ENCODE measurements around the gene EN2.

EN2 gene

DNA sequence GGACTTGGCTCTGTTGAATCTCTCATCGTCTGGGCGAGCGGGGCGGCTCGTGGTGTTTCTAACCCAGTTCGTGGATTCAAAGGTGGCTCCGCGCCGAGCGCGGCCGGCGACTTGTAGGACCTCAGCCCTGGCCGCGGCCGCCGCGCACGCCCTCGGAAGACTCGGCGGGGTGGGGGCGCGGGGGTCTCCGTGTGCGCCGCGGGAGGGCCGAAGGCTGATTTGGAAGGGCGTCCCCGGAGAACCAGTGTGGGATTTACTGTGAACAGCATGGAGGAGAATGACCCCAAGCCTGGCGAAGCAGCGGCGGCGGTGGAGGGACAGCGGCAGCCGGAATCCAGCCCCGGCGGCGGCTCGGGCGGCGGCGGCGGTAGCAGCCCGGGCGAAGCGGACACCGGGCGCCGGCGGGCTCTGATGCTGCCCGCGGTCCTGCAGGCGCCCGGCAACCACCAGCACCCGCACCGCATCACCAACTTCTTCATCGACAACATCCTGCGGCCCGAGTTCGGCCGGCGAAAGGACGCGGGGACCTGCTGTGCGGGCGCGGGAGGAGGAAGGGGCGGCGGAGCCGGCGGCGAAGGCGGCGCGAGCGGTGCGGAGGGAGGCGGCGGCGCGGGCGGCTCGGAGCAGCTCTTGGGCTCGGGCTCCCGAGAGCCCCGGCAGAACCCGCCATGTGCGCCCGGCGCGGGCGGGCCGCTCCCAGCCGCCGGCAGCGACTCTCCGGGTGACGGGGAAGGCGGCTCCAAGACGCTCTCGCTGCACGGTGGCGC, at the start of gene EN2:
EN2 (plus strand) TSS at position 19 of the 767 bp plus-strand sequence; CDS start at position 268, 249 bp downstream.
- DNase-seq: no peak

DNA sequence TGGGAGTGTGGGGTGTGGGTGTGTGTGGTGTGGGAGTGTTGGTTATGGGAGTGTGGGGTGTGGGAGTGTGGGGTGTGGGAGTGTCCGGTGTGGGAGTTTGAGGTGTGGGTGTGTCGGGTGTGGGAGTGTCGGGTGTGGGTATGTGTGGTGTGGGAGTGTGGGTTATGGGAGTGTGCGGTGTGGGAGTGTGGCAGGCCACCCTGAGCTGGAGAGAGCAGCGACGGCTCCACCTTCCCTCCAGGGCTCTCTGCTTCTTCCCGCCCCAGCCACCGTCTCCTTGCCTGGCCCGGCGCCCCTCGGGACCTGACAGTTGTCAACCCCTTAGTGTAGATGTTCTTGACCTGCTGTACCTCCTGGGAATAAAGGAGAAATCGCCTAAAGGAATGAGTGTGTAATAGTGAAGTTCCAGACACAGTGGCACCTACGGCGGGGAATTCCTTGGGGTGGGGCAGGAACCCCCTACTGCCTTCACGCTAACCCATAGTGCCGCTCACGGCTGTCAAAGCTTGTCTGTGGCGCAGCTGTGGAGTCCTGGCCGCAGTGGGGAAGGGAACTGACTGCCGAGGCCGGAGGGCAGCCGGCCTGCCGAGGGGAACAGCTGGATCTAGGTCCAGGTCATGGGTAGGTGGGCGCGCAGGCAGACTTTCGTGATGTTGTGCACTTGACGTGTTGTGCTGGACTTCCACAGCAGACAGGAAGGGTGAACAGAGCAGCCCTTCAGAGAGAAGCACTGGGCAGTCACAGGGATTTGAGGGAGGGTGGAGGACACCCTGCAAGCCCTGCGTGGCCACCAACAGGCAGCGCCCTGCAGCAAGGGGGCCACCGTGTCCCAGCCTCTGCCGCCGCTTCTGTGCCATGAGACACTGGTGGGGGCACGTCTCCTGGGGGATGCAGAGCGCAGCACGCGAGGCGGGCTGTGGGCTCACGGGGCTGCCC, 49.0 kb upstream of the EN2 start:
- DNase-seq: no peak

DNA sequence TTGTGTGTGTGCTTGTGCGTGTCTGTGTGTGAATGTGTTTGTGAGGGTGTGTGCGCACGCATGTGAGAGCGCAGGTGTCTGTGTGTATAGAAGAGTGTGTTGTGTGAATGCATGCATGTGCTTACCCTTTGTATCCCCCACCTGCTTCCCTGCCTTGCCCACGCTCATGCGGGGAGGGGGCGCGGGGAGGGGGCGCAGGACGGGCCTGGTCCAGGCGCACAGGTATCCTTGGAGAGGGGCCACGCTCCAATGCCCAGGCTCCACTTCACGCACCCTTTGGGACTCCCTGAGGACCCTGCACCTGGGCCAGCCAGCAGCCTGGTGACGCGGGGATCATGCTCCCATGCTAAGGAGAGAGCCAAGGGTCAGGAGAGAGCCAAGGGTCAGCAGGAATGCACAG, 47.9 kb upstream of the EN2 start:
- no peak for DNase-seq

DNA sequence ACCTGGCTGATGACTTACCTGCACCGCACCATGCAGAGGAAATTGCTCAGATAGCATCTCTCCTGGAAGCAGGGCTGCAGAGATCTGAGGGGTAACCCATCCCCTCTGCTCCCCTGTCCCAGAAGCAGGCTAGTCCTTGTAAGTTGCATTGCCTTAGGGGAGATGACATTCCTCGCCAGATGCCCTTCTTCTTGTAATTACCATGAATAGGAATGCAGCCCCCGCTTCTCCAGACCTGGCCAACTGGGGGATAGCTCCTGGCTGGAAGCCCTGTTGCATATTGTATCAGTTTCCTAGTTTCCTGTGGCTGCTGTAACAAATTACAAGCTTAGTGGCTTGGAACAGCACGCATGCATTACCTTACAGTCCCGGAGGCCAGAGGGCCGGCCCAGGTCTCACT, 47.5 kb upstream of the EN2 start:
- DNase-seq: no peak

DNA sequence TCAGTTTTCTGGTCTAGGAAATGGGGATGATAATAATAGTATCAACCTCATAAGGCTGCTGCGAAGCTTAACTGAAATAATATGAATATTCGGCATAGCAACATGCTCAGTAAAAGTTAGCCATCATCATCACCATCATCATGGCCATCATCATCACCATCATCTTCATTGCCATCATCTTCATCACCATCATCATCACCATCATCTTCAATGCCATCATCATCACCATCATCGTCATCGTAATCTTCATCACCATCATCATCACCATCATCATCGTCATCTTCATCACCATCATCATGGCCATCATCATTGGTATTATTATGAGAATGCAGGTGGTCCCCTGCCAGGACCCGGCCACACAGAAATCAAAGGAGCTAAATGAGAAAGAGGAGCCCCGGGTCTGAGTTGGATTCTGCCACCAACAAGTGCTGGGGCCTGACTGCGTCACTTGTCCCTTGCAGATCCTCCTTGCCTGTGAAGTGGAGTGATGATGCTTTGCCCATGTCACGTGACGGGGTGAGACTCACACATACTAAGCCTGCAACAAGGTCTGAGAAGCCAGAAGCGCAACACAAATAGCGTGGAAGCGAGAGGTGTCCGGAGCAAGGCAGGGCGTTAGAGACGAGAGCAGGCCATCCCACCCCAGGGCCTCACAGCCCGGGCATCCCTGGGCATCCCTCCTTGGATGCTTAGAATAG, 46.1 kb upstream of the EN2 start:
- DNase-seq: no peak

DNA sequence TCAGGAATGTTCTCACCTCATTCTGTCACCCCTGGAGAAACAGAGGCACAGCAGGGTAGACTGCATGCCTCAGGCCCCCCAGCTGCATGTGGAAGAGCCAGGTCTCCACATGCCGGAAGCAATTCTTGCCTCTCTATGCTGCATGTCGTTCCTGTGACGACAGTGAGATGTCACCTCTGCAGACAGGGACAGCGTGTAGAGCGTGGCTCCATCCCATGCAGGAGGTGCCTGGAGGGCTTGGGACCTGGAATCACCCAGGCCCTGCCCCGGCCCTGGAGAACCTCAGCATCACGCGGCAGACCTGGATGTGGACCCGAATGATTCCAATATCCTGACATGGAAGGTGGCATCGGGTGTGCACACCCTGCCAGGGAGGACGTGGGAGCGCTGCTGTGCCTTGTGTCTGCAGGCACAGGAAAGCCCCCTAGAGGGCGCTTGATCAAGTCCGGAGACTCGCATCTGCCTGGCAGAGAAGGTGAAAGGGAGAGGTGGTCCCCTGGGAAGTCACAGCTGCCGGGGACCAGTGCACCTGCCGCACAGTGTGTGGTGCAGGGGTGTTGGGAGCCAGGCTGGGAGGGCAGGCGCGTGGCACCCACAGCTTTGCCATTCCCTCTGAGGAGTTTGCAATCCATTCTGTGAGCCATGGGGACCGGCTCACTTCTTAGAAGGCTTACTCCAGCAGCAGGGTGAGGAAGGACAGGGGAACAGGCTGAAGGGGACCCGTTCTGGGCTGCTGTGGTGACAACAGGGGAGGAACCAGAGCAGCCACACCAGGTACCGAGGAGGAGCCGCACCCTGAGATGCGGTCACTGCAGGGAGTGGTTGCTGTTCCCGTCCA, 45.3 kb upstream of the EN2 start:
- peak; percentile 53 to 57 for DNase-seq

DNA sequence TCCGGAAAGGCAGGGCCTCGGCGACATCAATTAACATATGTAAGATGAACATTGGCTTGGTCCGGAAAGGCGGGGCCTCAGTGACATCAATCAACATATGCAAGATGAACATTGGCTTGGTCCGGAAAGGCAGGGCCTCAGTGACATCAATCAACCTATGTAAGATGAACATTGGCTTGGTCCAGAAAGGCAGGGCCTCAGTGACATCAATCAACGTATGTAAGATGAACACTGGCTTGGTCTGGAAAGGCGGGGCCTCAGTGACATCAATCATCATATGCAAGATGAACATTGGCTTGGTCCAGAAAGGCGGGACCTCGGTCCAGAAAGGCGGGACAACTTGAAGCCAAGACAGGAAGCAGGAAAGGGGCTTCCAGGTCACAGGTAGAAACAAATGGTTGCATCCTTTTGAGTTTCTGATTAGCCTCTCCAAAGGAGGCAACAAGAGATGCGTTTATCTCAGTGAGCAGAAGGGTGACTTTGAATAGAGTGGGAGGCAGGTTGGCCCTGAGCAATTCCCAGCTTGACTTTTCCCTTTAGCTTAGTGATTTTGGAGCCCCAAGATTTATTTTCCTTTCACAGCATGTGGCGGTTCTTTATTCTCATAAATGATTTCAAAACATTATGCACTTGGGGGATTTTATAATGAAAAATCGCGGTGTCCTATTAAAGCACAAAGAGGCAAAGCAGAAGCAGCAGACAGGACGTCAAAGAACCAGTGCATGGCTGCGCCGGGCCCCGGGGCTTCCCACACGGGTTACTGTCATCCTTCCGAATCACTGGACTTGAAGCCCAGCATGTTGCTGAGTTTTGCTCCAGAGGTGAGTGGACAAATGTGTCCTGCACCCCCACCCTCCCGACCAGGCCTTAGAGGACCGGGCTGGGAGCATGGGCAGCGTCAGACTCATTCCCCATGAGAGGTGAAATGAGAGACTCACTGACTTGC, 43.1 kb upstream of the EN2 start:
- no peak for DNase-seq

DNA sequence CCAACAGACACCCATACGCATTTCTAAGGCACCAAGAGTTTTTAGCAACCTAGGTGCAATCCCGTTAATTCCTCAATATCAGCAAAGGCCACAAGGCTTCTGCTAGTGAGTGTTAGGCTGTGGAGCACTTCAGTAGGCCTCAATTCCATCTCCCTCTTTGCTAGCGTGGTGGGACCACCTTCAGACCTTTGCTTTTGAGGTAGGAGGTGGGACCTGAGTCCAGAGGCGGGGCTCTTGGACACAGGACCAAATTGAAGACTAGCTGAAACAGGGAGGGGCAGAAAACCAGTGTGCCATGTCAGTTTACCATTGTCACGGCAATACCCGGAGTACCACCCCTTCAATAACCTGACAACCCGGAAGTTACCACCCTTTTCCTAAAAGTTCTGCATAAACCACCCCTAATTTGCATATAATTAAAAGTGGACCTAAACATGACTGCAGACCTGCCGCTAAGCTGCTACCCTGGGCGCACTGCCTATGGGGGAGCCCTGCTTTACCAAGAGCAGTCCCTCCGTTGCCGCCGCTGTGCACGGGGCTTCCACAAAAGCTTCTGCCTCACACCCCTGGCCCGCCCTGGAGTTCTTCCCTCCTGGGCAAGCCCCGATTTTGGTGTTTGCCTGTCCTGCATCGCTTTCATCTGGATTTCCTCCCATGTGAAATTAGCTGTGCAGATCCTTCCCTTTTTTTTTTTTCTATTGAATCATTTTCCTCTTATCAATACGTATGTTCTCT, 41.1 kb upstream of the EN2 start:
- no peak for DNase-seq

DNA sequence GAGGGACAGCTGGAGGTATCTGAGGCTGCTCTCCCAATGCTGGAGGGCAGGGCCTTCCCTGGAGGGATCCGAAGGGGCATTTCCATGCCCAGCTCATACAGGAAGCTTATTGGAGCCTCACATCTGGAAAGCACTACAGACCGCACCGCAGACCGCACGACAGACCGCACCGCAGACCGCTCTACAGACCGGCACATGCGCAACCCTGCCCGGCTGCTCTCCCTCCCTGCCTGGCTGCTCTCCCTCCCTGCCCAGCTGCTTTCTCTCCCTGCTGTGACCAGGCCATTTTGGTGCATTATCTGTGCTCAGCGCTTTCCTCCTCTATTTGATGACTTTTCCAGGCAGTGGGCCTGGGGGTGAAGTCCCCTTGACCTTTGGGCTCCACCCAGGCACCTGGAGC, 39.6 kb upstream of the EN2 start:
- no peak for DNase-seq

DNA sequence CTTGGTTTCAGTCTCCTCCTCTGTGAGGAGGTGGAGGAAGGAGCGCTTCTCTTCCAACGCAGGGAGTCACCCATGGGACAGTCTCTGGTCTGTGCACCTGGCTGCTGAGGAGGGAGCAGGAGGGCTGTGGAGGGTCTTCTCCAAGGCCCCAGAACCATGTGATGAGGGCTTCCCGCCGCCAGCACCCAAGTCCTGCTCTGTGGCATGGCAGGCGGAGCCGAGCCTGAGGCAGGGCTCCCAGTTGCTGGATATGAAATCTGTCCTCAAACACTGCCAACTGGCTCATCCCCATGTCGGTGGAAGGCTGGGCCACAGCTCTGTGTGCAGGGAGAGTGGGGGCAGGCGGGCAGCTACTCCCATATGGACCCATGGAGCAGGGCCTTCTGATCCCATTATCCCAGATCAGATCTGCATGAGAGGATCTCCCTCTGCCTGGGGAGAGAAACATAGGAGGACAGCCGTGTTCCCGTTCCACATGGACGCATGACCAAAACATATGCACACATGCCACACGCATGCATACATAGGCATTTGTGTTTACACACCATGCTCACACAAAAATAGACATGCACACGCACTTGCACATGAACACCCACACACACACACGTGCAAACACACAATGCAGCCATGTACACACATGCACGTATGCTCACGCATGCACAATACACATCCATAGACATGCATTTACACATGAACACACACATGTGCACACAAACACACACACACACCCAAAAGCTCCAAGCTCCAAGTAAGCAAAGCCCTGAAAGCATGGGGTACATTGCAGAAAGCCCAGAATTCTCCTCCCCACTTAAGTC, 38.8 kb upstream of the EN2 start:
- DNase-seq: no peak

DNA sequence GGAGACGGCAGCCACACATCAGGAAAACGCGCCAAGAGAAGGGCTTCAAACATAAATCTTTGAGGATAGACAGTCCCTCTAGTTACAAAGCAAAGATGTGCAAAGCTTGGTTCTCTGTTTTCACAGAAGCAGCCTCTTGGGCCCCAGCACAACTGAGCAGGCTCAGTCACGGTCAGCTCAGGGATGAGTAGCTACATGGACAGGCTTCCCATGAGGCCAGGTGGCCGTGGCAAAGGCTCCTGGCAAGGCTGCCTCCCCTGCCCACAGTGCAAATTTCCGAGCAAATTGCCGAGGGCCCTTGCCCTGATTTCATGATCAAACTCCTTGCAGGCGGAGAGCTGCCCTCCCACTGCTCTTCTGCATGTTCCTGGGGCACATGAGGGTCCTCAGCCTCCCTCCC, 37.8 kb upstream of the EN2 start:
- no peak for DNase-seq

DNA sequence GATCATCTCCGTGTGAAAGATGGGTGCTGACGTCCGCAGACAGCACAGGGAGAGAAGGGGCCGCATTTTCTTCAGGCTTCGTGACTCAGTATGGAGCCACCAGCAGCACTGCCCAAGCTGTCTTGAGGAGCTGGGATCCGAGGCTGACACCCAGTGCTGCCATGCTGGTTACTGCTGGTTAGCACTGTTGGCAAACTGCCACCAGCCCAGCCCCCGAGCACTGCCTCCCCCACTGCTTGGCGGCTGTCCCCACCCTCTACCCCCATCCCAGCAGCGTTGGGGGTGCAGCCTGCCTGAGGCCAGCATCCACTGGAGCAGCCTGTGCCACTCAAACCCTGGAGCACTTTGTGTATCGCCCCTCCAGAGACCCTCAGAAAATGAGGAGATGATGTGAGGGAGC, 35.8 kb upstream of the EN2 start:
- no peak for DNase-seq

DNA sequence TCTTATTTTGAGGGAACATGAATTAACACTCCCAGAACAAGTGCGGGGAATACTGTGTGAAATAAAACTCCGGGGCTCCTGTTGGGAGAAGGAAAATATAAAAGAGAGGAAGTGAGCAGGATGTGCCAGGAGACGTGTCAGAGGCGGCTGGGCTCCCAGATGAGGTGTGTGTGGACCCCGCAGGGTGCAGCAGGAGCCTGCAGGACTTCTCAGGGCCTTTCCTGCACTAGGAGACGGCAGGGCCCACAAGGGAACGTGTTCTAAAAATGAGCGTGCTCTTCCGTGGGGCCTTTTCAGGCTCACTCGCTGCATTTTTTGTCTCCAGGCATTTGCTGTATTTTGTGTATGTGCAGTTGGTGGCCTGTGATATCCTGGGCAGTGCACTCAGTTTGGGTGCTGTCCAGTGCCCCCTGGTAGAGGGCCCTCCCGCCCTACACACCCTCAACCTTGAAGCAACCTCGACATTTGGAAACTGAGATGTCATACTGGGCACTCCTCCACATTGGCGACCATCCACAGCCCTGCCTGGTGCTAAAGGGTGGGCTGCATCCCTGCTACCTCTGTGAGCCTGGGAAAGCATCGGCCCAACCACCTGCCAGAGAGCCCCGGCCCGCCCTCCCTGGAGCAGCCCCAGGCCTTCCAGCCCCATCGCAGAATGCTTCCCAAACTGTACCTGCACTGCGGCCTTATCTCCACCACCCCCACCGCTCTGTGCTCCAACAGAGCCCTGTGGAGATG, 35.2 kb upstream of the EN2 start:
- no peak for DNase-seq

DNA sequence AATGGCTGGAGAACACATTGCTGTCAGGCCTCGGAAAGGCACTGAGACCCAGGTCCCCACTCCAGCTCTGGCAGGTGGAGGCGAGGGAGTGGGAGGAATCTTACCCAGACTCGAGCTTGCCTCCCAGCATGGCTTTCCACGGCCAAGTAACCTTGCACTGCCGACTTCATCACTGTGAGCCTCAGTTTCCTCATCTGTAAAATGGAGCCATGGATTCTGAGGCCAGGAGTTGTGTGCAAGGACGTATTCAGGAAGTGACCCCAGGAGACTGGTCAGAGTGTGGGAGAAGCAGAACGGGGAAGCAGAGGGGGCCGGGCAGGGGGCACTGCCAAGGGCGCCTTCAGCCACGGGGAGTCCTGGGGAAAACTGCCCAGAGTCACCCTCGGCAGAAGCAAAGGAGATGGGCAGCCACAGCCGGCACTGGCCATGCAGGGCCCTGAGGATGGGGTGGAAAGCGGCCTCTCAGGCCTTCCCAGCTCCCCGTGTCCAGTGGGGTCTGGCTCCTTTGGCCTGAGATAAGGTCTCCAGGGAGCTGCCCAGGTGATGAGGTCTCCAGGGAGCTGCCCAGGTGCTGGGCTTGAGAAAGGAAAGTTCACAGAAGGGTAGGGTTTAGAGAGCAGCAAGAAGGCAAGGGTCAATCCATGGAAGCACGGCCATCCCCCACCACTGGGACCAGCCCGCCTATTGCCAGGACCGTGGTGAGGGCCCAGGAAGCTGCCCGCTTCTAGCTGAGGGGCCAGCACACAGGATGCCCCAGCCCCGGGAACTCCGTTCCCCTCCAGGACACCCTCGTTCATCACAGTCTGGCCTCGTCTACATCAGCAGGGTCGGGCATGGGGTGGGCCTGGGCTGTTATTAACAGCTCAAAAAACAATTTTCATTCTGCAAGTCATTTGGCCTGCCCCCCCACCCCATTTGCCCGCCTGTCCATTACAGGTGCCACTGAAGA, 34.3 kb upstream of the EN2 start:
- no peak for DNase-seq

DNA sequence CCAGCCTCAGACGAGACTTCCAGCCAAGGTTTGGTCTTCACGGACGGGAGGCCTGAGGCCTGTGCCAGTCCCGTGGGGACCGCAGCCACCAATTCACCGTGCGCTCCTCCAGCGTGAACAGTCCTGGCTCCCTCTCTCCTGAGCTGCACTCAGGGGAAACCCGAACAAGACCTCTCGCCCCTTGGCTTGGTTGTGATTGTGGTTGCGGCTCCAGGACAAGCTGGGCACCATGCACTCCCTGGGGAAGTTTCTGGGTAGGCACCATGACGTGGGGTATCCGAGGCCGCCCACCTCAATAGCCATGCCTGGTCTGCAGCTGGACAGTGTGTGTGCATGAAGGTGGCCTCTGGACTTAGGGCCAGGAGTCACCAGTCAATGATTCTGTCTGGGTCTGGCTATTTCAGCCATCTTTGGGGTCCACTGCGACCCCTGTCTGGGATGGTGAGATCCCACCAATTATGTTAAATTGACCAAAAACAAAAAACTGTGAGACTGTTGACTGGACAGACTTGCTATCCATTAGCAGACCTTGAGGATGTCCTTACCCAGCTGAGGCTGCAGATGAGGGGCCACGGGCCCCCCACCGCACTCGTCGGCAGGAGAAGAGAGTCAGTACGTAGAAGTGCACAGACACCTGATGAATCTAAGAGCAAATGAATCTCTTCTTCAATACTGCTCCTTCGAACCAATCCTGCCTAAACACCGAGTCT, 33.5 kb upstream of the EN2 start:
- no peak for DNase-seq

DNA sequence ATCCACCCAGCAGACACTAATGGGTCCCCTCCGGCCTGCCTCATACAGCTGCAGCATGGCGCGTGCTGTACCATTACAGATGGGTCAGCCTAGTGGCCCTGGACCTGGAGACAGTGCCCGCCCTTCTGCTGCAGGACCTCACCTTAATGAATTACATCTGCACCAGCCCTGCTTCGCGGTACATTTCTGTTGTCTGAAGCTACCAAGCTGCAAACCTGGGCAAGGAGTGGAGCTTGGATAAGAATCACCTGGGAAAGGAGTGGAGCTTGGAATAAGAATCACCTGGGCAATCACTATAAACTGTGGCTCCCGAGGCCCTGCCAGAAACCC, 33.0 kb upstream of the EN2 start:
- no peak for DNase-seq

DNA sequence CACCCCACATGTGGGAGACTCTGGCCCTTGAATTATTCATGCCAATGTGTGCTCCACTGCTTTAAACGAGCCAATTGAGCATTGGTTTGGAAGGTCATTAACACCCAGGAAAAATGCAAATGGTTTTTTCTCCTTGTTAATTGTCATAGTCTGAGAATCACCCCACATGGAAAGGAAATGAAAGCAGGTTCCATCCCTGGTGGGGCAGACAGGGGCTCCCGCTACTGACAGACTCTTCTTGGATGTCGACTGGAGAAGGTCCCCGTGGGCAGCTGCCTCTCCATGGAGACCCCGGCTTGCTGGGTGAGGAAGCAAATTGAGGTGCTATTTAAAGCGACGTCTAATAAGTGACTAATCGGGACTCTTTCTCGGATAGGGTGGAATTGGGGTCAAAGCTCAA, 32.0 kb upstream of the EN2 start:
- DNase-seq: no peak
